H1 (cell line): ENCODE measurements around the gene SIN3B. TPM values are rescaled to one million over a fixed set of nuclear protein-coding genes. Genes with fewer than 3 reads are reported as not detected.

Source experiments
- CTCF ChIA-PET: fragments of 300-600 bp; sonication (Branson Sonifier 250); formaldehyde crosslinking; loops from one replicate; lab custom pipeline; 2021; ENCODE audit not compliant: partially characterized antibody; lab: Charles Lee
- POLR2A ChIA-PET: fragments of 300-600 bp; sonication (Branson Sonifier 250); formaldehyde crosslinking; loops from one replicate; lab custom pipeline; 2021; ENCODE audit warnings: inconsistent platforms; ENCODE audit not compliant: partially characterized antibody; lab: Charles Lee
- DNase-seq, 2 experiments: peaks; one replicate each; pipeline versions ENCODE4 v3.0.0 to v3.0.0-alpha.2; 2010 to 2022; ENCODE audit warnings: low spot score in 2 of 2, low read depth in 1 of 2, mixed read lengths in 1 of 2
- FAIRE-seq: peaks from 2 replicates; lab custom pipeline; 2011; peaks lifted over from hg19 to GRCh38; lab: Jason Lieb, UNC
- H2AFZ ChIP-seq: 2 replicates; pipeline ENCODE4 v1.8.1; 2012; ENCODE audit warnings: low read length, inconsistent platforms
- H2AK5ac ChIP-seq: 2 replicates; pipeline ENCODE4 v1.6.1; 2013; ENCODE audit warnings: low read depth, low read length
- H2BK120ac ChIP-seq: replicated peaks from 2 replicates; pipeline ENCODE3; 2013; ENCODE audit warnings: low read depth, low read length, inconsistent platforms
- H2BK12ac ChIP-seq: 2 replicates; pipeline ENCODE4 v1.6.1; 2013; ENCODE audit warnings: low read depth, low read length
- H2BK15ac ChIP-seq: 2 replicates; pipeline ENCODE4 v1.6.1; 2013; ENCODE audit warnings: low read length
- H2BK20ac ChIP-seq: 2 replicates; pipeline ENCODE4 v1.6.1; 2013; ENCODE audit warnings: low read length
- H2BK5ac ChIP-seq: 2 replicates; pipeline ENCODE4 v1.6.1; 2013; ENCODE audit warnings: low read depth, low read length
- H3K14ac ChIP-seq: 2 replicates; pipeline ENCODE4 v1.6.1; 2013; ENCODE audit warnings: inconsistent platforms; ENCODE audit not compliant: insufficient read length
- H3K18ac ChIP-seq: 2 replicates; pipeline ENCODE4 v1.6.1; 2013; ENCODE audit warnings: low read length; ENCODE audit errors: extremely low read depth
- H3K23ac ChIP-seq: 2 replicates; pipeline ENCODE4 v1.6.1; 2013; ENCODE audit warnings: inconsistent platforms; ENCODE audit not compliant: insufficient read length
- H3K23me2 ChIP-seq: 2 replicates; pipeline ENCODE4 v1.6.1; 2013; ENCODE audit warnings: low read depth, low read length
- H3K27ac ChIP-seq: 2 replicates; pipeline ENCODE4 v1.6.1; 2011; ENCODE audit warnings: low read depth, low read length, inconsistent platforms
- H3K27me3 ChIP-seq, 4 experiments: replicated peaks in 1 of 4; 1 replicate in 1 of 4; 2 replicates in 3 of 4; pipeline versions ENCODE4 v1.6.1 to v1.8.1; 2011 to 2013; ENCODE audit warnings: low read length in 3 of 4, mild to moderate bottlenecking in 3 of 4, inconsistent platforms in 2 of 4, mixed read lengths in 2 of 4, moderate library complexity in 1 of 4; ENCODE audit not compliant: control insufficient read depth in 3 of 4, insufficient read depth in 3 of 4; ENCODE audit errors: extremely low read depth in 1 of 4
- H3K36me3 ChIP-seq, 4 experiments: 2 replicates each; pipeline versions ENCODE4 v1.6.1 to v1.8.1; 2011 to 2013; ENCODE audit warnings: mild to moderate bottlenecking in 4 of 4, low read length in 3 of 4, moderate library complexity in 2 of 4, control low read depth in 1 of 4, inconsistent platforms in 1 of 4; ENCODE audit not compliant: insufficient read depth in 4 of 4, control insufficient read depth in 2 of 4
- H3K4ac ChIP-seq: replicated peaks from 2 replicates; pipeline ENCODE3; 2013; ENCODE audit warnings: low read length, low read depth, mixed read lengths, inconsistent platforms; ENCODE audit not compliant: insufficient read length
- H3K4me1 ChIP-seq, 4 experiments: replicated peaks in 1 of 4; 1 replicate in 1 of 4; 2 replicates in 3 of 4; pipeline versions ENCODE4 v1.6.1 to v1.8.1; 2011 to 2013; ENCODE audit warnings: low read length in 3 of 4, inconsistent platforms in 2 of 4, mixed read lengths in 1 of 4; ENCODE audit not compliant: insufficient read depth in 4 of 4, control insufficient read depth in 3 of 4
- H3K4me2 ChIP-seq, 2 experiments: 2 replicates each; pipeline versions ENCODE4 v1.6.1 to v1.8.1; 2011 to 2013; ENCODE audit warnings: low read depth in 2 of 2, low read length in 2 of 2, control low read depth in 1 of 2, inconsistent platforms in 1 of 2, mild to moderate bottlenecking in 1 of 2; ENCODE audit not compliant: insufficient read depth in 1 of 2
- H3K4me3 ChIP-seq, 4 experiments: fragments of 200-600, 300-600 bp in 1 of 4; sonication (generic), shearing (Covaris generic), sonication (Bioruptor Twin) in 1 of 4; 2 replicates each; pipeline versions ENCODE4 v1.5.1 to v1.8.1; 2011 to 2016; ENCODE audit warnings: low read length in 4 of 4, low read depth in 3 of 4, control low read depth in 2 of 4, inconsistent platforms in 2 of 4, mild to moderate bottlenecking in 2 of 4, mixed read lengths in 1 of 4, moderate library complexity in 1 of 4; ENCODE audit not compliant: insufficient read depth in 2 of 4; ENCODE audit errors: extremely low read depth in 1 of 4
- H3K56ac ChIP-seq: replicated peaks from 2 replicates; pipeline ENCODE3; 2013; ENCODE audit warnings: low read depth, mild to moderate bottlenecking, mixed read lengths, low read length, inconsistent platforms; ENCODE audit not compliant: insufficient read length
- H3K79me1 ChIP-seq: 2 replicates; pipeline ENCODE4 v1.6.1; 2013; ENCODE audit warnings: low read depth, low read length, control low read depth
- H3K79me2 ChIP-seq, 2 experiments: 2 replicates each; pipeline versions ENCODE4 v1.6.1 to v1.8.1; 2012 to 2013; ENCODE audit warnings: low read length in 2 of 2, mild to moderate bottlenecking in 2 of 2, inconsistent platforms in 1 of 2; ENCODE audit not compliant: insufficient read depth in 2 of 2, control insufficient read depth in 1 of 2
- H3K9ac ChIP-seq, 4 experiments: replicated peaks in 1 of 4; 1 replicate in 1 of 4; 2 replicates in 3 of 4; pipeline versions ENCODE4 v1.6.1 to v1.8.1; 2011 to 2013; ENCODE audit warnings: low read depth in 3 of 4, low read length in 3 of 4, control low read depth in 2 of 4, mild to moderate bottlenecking in 2 of 4, moderate library complexity in 2 of 4, inconsistent platforms in 1 of 4; ENCODE audit errors: extremely low read depth in 1 of 4
- H3K9me3 ChIP-seq, 2 experiments: 2 replicates each; pipeline versions ENCODE4 v1.6.1 to v1.8.1; 2012 to 2013; ENCODE audit warnings: mild to moderate bottlenecking in 2 of 2, moderate library complexity in 2 of 2, control low read depth in 1 of 2, inconsistent platforms in 1 of 2, low read depth in 1 of 2, low read length in 1 of 2, mixed read lengths in 1 of 2; ENCODE audit not compliant: insufficient read depth in 2 of 2
- H4K20me1 ChIP-seq, 2 experiments: replicated peaks in 1 of 2; 2 replicates each; pipeline versions ENCODE3 to v1.8.1; 2011 to 2013; ENCODE audit warnings: inconsistent platforms in 2 of 2, low read length in 2 of 2, mild to moderate bottlenecking in 1 of 2; ENCODE audit not compliant: insufficient read depth in 2 of 2, control insufficient read depth in 1 of 2
- H4K5ac ChIP-seq: 2 replicates; pipeline ENCODE4 v1.6.1; 2013; ENCODE audit warnings: low read length, low read depth, mixed read lengths, inconsistent platforms; ENCODE audit not compliant: insufficient read length
- H4K8ac ChIP-seq: 2 replicates; pipeline ENCODE4 v1.8.0; 2013; ENCODE audit warnings: mild to moderate bottlenecking, moderate library complexity, low read length, inconsistent platforms; ENCODE audit not compliant: insufficient read depth; ENCODE audit errors: extremely low read depth
- H4K91ac ChIP-seq: replicated peaks from 2 replicates; pipeline ENCODE3; 2013; ENCODE audit warnings: low read length, mixed read lengths, inconsistent platforms; ENCODE audit not compliant: insufficient read length
- BRCA1 ChIP-seq: IDR thresholded peaks from 2 replicates; pipeline ENCODE4 v1.6.1; 2012; ENCODE audit warnings: low read depth, low read length, improper control_type of control experiment
- CEBPB ChIP-seq: IDR thresholded peaks from 2 replicates; pipeline ENCODE4 v1.6.1; 2012; ENCODE audit warnings: low read depth, low read length
- JUND ChIP-seq: IDR thresholded peaks from 2 replicates; pipeline ENCODE4 v1.6.1; 2011; ENCODE audit warnings: mild to moderate bottlenecking, improper control_type of control experiment, low read length
- KDM1A ChIP-seq: fragments of 200-600, 300-600 bp; sonication (generic); IDR thresholded peaks from 2 replicates; pipeline ENCODE4 v1.7.1; 2016; ENCODE audit warnings: mild to moderate bottlenecking, low read length, borderline replicate concordance
- KDM4A ChIP-seq: IDR thresholded peaks from one replicate; pipeline ENCODE4 v1.7.1; 2012; ENCODE audit warnings: low read depth, mild to moderate bottlenecking, moderate library complexity, low read length, inconsistent platforms; ENCODE audit not compliant: severe bottlenecking
- PHF8 ChIP-seq: fragments of 200-600 bp; sonication (generic); conservative IDR thresholded peaks from 2 replicates; pipeline ENCODE4 v1.7.1; 2012; ENCODE audit warnings: low read depth, mild to moderate bottlenecking, inconsistent platforms, low read length, moderate library complexity
- RFX5 ChIP-seq: IDR thresholded peaks from 2 replicates; pipeline ENCODE4 v1.6.1; 2011; ENCODE audit warnings: low read depth, low read length, improper control_type of control experiment, borderline replicate concordance
- RXRA ChIP-seq: IDR thresholded peaks from 2 replicates; pipeline ENCODE4 v1.6.1; 2011; ENCODE audit warnings: low read depth, mild to moderate bottlenecking, low read length, moderate library complexity; ENCODE audit not compliant: insufficient read depth
- SAP30 ChIP-seq: fragments of 300-600 bp; sonication (generic); IDR thresholded peaks from 2 replicates; pipeline ENCODE4 v1.7.1; 2012; ENCODE audit warnings: low read length, moderate library complexity, mild to moderate bottlenecking, inconsistent platforms; ENCODE audit not compliant: insufficient read depth, insufficient replicate concordance
- SP1 ChIP-seq: IDR thresholded peaks from 2 replicates; pipeline ENCODE4 v1.6.1; 2011; ENCODE audit warnings: low read depth, low read length
- TCF12 ChIP-seq: IDR thresholded peaks from 2 replicates; pipeline ENCODE4 v1.6.1; 2011; ENCODE audit warnings: low read depth, mild to moderate bottlenecking, low read length
- WGBS, 2 experiments: shearing (Covaris generic) in 1 of 2; methylation state at CpG; one replicate each; pipeline versions ENCODE4 v1.1.6 to v1.1.7; 2013 to 2015; ENCODE audit warnings: low lambda C conversion rate in 2 of 2, mixed read lengths in 2 of 2, inconsistent platforms in 1 of 2, low coverage in 1 of 2, missing lambda C conversion rate in 1 of 2; ENCODE audit not compliant: insufficient replicate concordance in 2 of 2, insufficient coverage in 1 of 2, insufficient read length in 1 of 2; ENCODE audit errors: extremely low coverage in 1 of 2, missing lambda C conversion rate in 1 of 2; 5-methylcytosine and 5-hydroxymethylcytosine counted together
- polyA plus RNA-seq, 7 experiments: library from polyadenylated mRNA; depleted of rRNA in 3 of 7; stranded (reverse) in 5 of 7; unstranded in 2 of 7; fragments of >200 nt in 5 of 7; fragments of 200-250 nt in 2 of 7; gene quantifications; 1 replicate in 5 of 7; 2 replicates in 1 of 7; 4 replicates in 1 of 7; pipeline versions ENCODE4 v1.2.1 to v1.2.3, GENCODE V29; 2011 to 2013; ENCODE audit warnings: missing spikeins in 2 of 7, mixed read lengths in 2 of 7
- total RNA-seq: library from RNA; stranded (reverse); fragmentation: NEBNext Ultra II Directional; extraction: Animal tissue kit (Norgen Biotek cat#: 25700); gene quantifications from 2 replicates; pipeline ENCODE4 v1.2.1, GENCODE V29; 2021
- TF ChIP-seq, protein P1 (sequence below), 3 experiments: IDR thresholded peaks; 1 replicate in 2 of 3; 2 replicates in 1 of 3; pipeline versions ENCODE4 v1.5.1 to v1.6.1; 2011; ENCODE audit warnings: low read length in 3 of 3, mild to moderate bottlenecking in 3 of 3, inconsistent platforms in 2 of 3, low read depth in 1 of 3, moderate library complexity in 1 of 3; ENCODE audit not compliant: insufficient read depth in 1 of 3; ENCODE audit errors: control extremely low read depth in 1 of 3

Gene SIN3B
- total and polyA plus RNA-seq, 2 of the 8 experiments (the other 6 are each of a cell fraction or from before 2014, with no cell fraction given), result 29.5 to 71.1 TPM

DNA sequence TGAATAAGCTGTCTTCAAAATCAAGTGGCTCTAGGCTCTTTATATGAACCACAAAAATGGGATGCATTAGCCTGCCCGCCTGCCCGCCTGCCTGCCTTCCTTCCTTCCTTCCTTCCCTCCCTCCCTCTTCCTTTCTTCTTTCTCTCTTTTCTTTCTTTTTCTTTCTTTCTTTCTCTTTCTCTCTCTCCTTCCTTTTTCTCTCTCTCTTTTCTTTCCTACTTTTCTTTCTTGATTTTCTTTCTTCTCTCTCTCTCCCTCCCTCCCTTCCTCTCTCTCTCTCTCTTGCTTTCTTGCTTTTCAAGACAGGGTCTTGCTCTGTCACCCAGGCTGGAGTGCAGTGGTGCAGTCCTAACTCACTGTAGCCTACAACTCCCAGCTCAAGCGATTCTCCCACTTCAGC lies 86.5 kb downstream of the SIN3B start:
- Histone ChIP-seq H3K14ac (no peak overlapping the region), H3K9ac (no peak overlapping the region), H2BK15ac (no peak overlapping the region), H3K4me3 (no peak overlapping the region), H4K20me1 (no peaks in the 10 kb centered on the region), H2AK5ac (no peak overlapping the region), H3K79me2 (no peaks in the 10 kb centered on the region), H3K4me1 (no peaks in the 10 kb centered on the region), H4K5ac (no peak overlapping the region), H3K4me2 (no peak overlapping the region), H2BK5ac (no peak overlapping the region), H3K18ac (no peak overlapping the region), H2BK120ac (no peak overlapping the region), H2BK20ac (no peak overlapping the region), H3K56ac (no peak overlapping the region), H3K36me3 (no peaks in the 10 kb centered on the region), H3K23ac (no peak overlapping the region), H4K91ac (no peak overlapping the region), H3K27ac (no peak overlapping the region), H4K8ac (no peak overlapping the region), H3K4ac (no peak overlapping the region), H3K9me3 (peaks cover 13 to 23% of the 10 kb centered on the region in 2 experiments; a peak in 3 of 4 replicates), H2AFZ (no peak overlapping the region), H3K27me3 (no peaks in the 10 kb centered on the region), H3K23me2 (no peaks in the 10 kb centered on the region), H3K79me1 (no peaks in the 10 kb centered on the region), H2BK12ac (no peak overlapping the region)
- DNase-seq, result no peak
- WGBS, 2 experiments, result 70% methylated on average over 3 of the region's 3 CpGs; no CpG with 5 or more reads in 1 of the 2 experiments
- FAIRE-seq, result no peak
- CTCF ChIA-PET, result interaction anchor here (2.0 kb wide), 1 partner anchor 16 kb away, joined by 6 read pairs; no protein-coding TSS in a partner anchor
- POLR2A ChIA-PET, result no interaction called here
- TF ChIP-seq KDM1A, result no peak
- TF ChIP-seq BRCA1, result no peak
- TF ChIP-seq PHF8, result no peak
- TF ChIP-seq, protein P1, sequence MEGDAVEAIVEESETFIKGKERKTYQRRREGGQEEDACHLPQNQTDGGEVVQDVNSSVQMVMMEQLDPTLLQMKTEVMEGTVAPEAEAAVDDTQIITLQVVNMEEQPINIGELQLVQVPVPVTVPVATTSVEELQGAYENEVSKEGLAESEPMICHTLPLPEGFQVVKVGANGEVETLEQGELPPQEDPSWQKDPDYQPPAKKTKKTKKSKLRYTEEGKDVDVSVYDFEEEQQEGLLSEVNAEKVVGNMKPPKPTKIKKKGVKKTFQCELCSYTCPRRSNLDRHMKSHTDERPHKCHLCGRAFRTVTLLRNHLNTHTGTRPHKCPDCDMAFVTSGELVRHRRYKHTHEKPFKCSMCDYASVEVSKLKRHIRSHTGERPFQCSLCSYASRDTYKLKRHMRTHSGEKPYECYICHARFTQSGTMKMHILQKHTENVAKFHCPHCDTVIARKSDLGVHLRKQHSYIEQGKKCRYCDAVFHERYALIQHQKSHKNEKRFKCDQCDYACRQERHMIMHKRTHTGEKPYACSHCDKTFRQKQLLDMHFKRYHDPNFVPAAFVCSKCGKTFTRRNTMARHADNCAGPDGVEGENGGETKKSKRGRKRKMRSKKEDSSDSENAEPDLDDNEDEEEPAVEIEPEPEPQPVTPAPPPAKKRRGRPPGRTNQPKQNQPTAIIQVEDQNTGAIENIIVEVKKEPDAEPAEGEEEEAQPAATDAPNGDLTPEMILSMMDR (IDR thresholded peaks at IDR 0.05; ENCODE audit: control extremely low read depth in 1 of 3, insufficient read depth in 1 of 3, low read depth in 1 of 3, low read length in 3 of 3), result no peak
- no peak for TF ChIP-seq TCF12
- no peak for TF ChIP-seq RXRA
- TF ChIP-seq CEBPB, result no peak
- TF ChIP-seq SP1, result no peak
- TF ChIP-seq RFX5, result no peak
- TF ChIP-seq JUND, result no peak
- TF ChIP-seq SAP30, result no peak
- no peak for TF ChIP-seq KDM4A
